ENCODE measurements around the gene INO80D. TPM values are rescaled to one million over a fixed set of nuclear protein-coding genes. Genes with fewer than 3 reads are reported as not detected.

Gene INO80D
- total RNA-seq (ENCODE audit: low replicate concordance), result 2.7 and 3.5 TPM in 2 replicates

GRCh38 chr2:206085742-206086445 is at the start of gene INO80D:
TSS of gene INO80D (minus strand) at chr2:206086174. CDS start at chr2:206063016, 23,158 bp downstream.

Other genes with a start within 250 kb of the INO80D start
- 78.3 and 125 TPM in 2 replicates for gene NDUFS1, start 73.3 kb upstream of the INO80D start, total RNA-seq (ENCODE audit: low replicate concordance)
- gene EEF1B2, start 73.7 kb upstream of the INO80D start, total RNA-seq (ENCODE audit: low replicate concordance), result 704 and 1,169 TPM in 2 replicates
- gene ZDBF2, start 188.5 kb upstream of the INO80D start, total RNA-seq (ENCODE audit: low replicate concordance), result 8.5 and 11.6 TPM in 2 replicates

Measured in smooth muscle cell of the coronary artery (primary cell).